Dermis blood vessel endothelial cell (primary cell): ENCODE measurements around the gene C2orf72. TPM values are rescaled to one million over a fixed set of nuclear protein-coding genes. Genes with fewer than 3 reads are reported as not detected.
"Not testable (repeated sequence)": the region's sequence is repeated elsewhere in the genome, so short reads cannot be mapped to it uniquely, and the experiment has no call there.

Experiments used
- DNase-seq: peaks from one replicate; pipeline ENCODE4 v3.0.0; 2010
- total RNA-seq: library from RNA; depleted of rRNA; stranded (reverse); fragments of >200 nt; gene quantifications from 2 replicates; pipeline ENCODE4 v1.2.3, GENCODE V29; 2014

Gene C2orf72
- total RNA-seq, 1 donor from 2014 or later: under 0.01 TPM

GRCh38 chr2:231015478-231015877 lies 21.8 kb upstream of the C2orf72 start:
- no peak for DNase-seq

DNA sequence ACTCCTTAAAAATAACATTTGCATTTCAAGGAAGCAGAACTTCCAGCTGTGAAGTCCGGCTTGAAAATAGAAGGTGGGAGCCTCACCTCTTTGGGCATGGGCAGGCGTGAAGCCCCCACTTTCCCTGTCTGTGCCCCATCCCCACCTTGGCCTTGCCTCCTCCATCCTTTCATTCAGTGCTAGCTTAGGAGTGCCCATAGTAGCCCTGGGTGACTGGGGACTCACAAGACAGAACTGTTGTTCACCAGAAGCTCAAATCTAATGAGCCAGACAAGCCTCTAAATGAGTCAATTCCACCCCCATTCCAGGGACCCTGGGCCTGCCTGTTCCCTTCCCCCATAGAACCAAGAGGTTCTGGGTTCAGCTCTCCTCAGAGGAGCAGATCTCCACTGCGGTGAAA lies 21.4 kb upstream of the C2orf72 start:
- no peak for DNase-seq

- no peak for DNase-seq
These were observed 20.6 kb upstream of the C2orf72 start for GRCh38 chr2:231016566-231017230.

GRCh38 chr2:231017231-231017598 lies 20.1 kb upstream of the C2orf72 start:
- no peak for DNase-seq

- DNase-seq: no peak
These were observed 19.1 kb upstream of the C2orf72 start for GRCh38 chr2:231018184-231018583.

DNA sequence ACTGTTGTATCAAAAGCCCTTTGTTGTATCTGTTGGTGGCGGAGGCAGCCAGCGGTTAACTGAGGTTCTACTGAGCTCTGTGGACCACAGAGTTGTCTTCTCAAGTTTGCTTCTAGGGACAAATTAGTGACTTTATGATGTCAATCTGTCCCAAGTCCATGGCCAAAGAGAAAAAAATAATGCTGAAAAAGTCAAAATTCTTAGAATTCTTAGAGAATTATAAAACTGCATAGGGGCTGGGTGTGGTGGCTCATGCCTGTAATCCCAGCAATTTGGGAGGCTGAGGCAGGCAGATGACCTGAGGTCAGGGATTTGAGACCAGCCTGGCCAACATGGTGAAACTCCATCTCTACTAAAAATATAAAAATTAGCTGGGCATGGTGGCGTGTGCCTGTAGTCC lies 12.3 kb upstream of the C2orf72 start:
- not testable (repeated sequence) for DNase-seq

DNA sequence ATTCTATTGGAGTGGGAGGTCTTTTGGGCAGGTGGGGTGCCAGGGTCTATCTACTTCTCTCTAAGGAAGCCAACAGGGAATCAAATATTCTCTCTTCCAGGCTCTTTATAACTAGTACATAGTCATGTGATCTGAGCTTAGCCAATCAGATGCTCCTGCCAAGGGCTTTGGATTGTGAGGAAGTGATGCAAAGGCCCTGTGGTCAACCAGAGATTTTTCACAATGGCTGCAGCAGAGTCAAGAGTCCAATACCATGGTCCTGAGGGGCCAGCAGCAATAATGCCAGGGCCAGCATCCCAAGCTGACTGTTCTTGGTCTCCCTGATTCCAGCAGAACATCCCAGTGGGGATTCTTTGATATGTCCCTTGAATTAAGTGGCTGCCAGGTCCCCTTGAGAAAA lies 8.4 kb upstream of the C2orf72 start:
- no peak for DNase-seq

DNA sequence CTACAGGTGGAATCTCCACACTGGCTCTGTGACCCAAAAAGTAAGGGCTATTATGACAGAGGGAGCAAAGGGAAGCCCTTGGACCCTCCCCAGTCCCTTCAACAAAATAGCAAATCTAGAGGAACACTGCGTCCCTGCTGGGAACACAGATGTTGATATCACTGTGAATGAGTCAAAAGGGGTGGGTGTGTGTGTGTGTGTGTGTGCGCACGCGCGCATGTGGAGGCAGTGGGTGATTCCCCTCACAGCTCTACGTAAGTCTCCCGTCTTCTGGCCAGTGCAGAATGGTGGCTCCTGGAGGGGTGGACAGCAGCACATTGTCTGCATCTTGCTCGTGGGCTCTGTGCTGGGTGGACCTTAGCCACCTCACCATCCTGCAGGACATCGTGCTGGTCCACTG lies 7.8 kb upstream of the C2orf72 start:
- no peak for DNase-seq

- no peak for DNase-seq
These were observed 6.6 kb upstream of the C2orf72 start for GRCh38 chr2:231030725-231031124.

DNA sequence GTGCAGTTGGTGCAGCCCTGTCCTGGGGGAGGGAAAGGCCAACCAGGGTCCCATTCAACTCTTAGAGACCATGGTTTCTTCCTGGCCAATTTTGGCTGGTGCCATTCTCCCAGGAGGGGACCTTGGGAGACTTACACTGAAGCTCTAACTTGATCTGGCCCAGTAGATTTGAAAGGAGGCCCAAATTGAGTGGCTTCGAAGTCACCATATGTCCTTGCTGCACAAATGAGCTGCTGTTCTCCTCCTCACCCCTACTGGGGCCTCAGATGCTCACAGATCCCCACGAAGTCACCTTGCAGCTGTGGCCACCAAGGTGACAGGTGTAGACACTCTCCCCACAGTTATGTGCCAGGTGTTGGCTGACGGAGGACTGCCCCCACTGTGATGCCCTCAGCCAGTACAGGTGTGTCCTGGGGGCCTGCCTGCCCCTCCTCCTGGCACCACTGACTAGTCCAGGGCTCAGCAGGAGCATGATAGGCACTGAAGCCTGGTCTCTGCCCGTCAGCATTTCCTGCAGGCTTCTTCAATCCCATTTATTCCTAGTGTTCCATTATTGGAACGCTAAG lies 4.7 kb upstream of the C2orf72 start:
- no peak for DNase-seq

- no peak for DNase-seq
These were observed 3.9 kb upstream of the C2orf72 start for GRCh38 chr2:231033147-231034132.

DNA sequence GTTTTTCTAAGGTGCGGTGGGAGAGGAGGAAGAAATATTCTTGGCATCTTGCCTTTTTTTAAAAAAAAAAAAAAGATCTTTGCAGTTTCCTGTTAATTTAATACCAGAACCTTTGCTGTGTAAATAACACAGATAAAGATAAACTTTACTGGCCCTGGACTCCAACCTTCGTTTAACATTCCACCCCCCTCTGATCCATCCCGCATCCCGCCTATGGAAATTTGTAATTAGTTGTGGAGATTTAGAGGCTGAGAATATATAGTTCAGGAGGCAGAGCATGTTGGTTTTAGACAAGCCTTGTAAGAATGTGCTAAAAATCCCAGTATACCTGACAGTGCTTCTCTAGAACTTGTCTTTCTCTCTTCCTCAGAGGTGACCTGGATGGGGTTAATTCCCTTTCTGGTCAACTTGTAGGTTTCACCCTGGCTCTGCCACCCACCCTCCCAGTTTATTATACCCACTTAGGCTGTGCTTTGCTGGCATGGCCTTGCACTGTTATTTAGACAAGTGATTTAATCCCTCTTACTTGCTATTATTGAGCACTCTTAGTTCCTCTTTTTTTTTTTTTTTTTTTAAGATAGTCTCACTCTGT lies 2.9 kb upstream of the C2orf72 start:
- DNase-seq: no peak

DNA sequence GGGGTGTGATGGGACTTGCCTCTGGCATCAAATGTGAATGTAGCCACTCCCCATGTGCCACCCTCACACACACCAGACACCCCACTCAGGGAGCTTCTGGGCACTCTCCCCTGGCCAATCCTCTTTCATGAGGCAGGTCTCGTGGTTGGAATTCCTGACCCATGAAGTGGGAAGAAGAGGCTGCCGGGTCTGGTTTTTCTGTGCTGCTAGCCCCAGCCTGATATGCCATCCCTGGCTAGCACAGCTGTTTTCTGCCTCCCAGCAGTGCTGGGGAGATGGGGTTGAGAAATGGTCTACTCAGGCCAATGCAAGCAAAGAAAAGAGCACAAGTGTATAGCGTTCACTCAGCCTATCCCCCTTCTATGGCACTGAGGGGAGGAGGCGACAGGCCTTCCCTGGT lies 1.2 kb upstream of the C2orf72 start:
- no peak for DNase-seq

GRCh38 chr2:231036578-231037106 lies 681 bp upstream of the C2orf72 start:
- DNase-seq: no peak

DNA sequence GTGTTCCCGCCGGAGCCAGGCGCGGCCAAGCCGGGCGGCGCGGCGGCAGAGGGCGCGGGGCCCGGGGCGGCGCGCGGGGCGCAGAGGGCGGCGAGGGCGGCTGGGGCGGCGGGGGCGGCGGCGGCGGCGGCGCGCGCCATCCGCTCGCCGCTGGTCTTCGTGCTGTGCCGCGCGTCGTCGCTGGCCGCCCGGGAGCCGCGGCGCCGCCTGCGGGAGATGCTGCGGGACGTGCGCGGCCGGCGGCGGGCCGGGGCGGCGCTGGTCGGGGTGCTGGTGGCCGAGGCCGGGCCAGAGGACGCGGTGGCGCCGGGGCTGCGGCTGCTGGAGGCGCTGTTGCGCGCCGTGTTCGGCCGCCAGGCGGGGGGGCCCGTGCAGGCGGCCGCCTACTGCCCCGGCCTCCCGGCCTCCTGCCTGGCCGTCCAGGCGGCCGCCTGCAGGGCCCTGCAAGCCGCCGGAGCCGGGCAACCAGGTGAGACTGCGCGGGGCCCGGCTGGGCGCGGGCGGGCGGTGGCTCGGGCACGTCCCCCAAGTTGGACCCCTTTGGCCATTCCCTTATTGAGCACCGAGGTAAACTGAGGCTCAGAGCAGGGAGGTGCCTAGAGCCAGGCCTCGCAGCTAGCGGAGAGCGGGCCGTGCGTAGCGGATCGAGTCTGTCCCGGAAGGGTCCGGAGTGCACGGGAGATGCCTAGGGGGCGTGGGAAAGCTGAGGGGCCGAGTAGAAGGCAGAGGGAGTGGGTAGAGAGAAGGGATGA lies 584 bp downstream of the C2orf72 start:
- DNase-seq: peak; percentile 28

GRCh38 chr2:231038483-231039293 lies 1.4 kb downstream of the C2orf72 start:
- DNase-seq: no peak

DNA sequence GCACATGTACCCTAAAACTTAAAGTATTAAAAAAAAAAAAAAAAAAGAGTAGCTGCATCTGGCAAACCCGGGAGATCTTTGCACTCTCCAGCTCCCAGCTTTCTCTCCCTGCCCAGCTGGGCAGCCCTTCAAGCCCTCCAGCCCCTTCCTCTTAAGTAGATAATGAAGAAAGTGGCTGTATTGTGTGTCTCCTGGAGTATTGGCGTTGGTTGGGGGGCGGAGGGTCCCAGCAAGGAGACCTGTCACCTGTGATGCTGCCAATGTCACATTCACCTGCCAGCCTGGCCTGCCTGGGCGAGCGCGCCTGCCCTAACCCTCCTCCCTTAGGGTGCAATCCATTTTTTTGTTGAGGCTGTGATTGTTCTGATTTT lies 2.0 kb downstream of the C2orf72 start:
- no peak for DNase-seq

DNA sequence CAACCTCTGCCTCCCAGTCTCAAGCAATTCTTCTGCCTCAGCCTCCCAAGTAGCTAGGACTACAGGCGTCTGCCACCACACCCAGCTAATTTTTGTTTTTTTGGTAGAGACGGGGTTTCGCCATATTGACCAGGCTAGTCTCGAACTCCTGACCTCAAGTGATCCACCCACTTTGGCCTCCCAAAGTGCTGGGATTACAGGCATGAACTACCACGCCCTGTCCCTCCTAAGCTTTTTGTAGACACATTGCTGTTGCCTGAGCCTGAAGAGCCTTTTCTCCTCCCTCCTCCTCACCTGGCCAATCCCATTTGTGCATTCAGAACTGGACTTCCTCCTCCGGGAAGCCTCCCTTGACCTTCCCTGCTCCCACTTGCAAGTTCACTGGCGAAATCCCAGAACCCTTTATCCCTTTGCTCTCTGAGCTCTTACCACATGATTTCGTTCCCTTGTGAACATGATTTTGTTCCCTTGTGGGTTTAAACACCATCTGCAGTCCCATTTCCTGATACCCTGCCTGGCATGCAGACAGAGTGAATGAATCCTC lies 2.6 kb downstream of the C2orf72 start:
- DNase-seq: no peak

DNA sequence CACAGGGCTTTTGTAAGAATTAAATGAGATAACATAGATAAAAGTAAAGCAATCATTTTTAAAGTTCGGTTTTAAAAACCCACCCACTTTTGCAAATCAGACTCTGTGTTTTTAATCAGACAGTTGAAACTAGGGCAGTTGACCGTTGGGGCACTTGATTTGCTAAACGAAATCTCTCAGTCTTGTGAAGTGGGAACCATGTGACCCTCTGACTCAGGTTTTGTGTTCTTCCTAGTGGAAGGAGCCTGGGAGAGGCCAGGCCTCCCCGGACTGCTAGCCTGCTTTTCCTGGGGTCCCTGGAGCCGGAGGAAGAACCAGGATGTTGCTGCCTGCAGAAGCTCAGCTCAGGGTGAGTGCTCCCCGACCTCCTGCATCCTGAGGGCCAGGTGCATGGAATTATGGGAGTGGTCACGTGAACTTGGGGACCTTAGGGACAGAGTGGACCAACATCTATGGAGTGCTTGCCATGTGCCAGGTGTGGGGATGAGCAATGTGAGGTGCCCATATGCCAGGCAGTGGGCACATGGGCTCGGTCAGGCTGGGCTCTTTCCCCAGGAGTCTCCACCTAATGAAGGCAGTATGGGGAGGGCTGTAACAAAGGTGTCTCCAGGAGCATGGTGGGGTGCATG lies 3.9 kb downstream of the C2orf72 start:
- no peak for DNase-seq

DNA sequence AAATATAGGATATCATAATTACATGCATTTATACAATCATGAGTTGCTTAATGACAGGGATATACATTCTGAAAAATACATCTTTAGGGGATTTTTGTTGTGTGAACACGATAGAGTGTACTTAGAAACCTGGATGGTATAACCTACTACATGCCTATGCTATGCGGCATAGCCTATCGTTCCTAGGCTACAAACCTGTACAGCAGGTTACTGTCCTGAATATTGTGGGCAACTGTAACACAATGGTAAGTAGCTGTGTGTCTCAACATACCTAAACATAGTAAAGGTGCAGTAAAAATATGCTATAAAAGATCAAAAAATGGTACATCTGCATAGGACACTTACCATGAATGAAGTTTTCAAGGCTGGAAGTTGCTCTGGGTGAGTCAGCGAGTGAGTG lies 6.5 kb downstream of the C2orf72 start:
- DNase-seq: no peak

DNA sequence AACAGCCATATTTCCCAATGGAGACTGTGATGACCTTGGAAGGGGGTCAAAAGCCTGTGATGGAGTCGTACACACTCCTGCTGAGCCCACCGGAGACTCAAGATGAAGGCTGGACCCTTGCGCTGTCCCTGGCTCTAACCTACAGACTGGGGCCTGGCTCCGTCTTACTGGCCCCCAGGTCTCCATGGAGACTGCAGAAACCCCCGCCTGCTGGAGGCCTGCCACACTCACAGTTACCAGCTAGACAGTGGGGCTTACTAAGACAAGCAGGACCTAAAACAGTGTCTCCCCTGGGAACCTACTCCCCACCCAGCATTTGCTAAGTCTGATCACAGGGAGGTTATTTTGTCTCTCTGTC lies 9.6 kb downstream of the C2orf72 start:
- no peak for DNase-seq
